PC-9 (cell line): ENCODE results near the gene TEC. TPM values are rescaled to one million over a fixed set of nuclear protein-coding genes. Genes with fewer than 3 reads are reported as not detected.

ENCODE experiments used
- BruUV-seq: library from RNA; stranded (reverse); fragments of 400-500 nt; replicated peaks from 2 replicates; lab custom pipeline; 2021; lab: Mats Ljungman, UMichigan
- CTCF ChIA-PET: fragments of 300-600 bp; sonication (Branson Sonifier 250); formaldehyde crosslinking; loops from one replicate; lab custom pipeline; 2022; ENCODE audit warnings: antibody characterized with exemption; lab: Charles Lee
- POLR2A ChIA-PET: fragments of 300-600 bp; sonication (Branson Sonifier 250); formaldehyde crosslinking; loops from one replicate; lab custom pipeline; 2022; ENCODE audit warnings: antibody characterized with exemption; ENCODE audit not compliant: unreplicated experiment; lab: Charles Lee
- DNase-seq, 2 experiments: peaks; one replicate each; pipeline versions ENCODE4 v3.0.0 to v3.0.0-alpha.2; 2015 to 2022; ENCODE audit warnings: mixed read lengths in 1 of 2
- H2AFZ ChIP-seq: fragments of 200-600 bp; sonication (generic); 2 replicates; pipeline ENCODE4 v1.8.1; 2017; ENCODE audit warnings: antibody characterized with exemption
- H3F3A ChIP-seq: fragments of 200-600 bp; sonication (generic); 2 replicates; pipeline ENCODE4 v1.8.1; 2017; ENCODE audit warnings: antibody characterized with exemption, mild to moderate bottlenecking, low read depth; ENCODE audit not compliant: insufficient read depth
- H3K27ac ChIP-seq: fragments of 200-600 bp; sonication (generic); 2 replicates; pipeline ENCODE4 v1.6.1; 2016; ENCODE audit warnings: mixed run types
- H3K27me3 ChIP-seq: fragments of 200-600 bp; sonication (generic); 2 replicates; pipeline ENCODE4 v1.6.1; 2016; ENCODE audit warnings: low read depth, mixed run types; ENCODE audit not compliant: insufficient read depth
- H3K36me3 ChIP-seq: fragments of 200-600 bp; sonication (generic); 2 replicates; pipeline ENCODE4 v1.6.1; 2016; ENCODE audit warnings: low read depth, mixed run types
- H3K4me1 ChIP-seq: fragments of 200-600 bp; sonication (generic); replicated peaks from 2 replicates; pipeline ENCODE4 v1.6.1; 2016; ENCODE audit warnings: mixed run types; ENCODE audit not compliant: insufficient read depth
- H3K4me2 ChIP-seq: fragments of 200-600 bp; sonication (generic); 2 replicates; pipeline ENCODE4 v1.6.1; 2017; ENCODE audit warnings: mixed run types
- H3K4me3 ChIP-seq: fragments of 200-600 bp; sonication (generic); 2 replicates; pipeline ENCODE4 v1.6.1; 2016; ENCODE audit warnings: mixed run types
- H3K79me2 ChIP-seq: fragments of 200-600 bp; sonication (generic); 2 replicates; pipeline ENCODE4 v1.6.1; 2017; ENCODE audit warnings: low read depth, mixed run types
- H3K9me2 ChIP-seq: fragments of 200-600 bp; sonication (generic); 2 replicates; pipeline ENCODE4 v1.8.1; 2017; ENCODE audit warnings: mild to moderate bottlenecking; ENCODE audit not compliant: insufficient read depth
- H3K9me3 ChIP-seq: fragments of 200-600 bp; sonication (generic); 2 replicates; pipeline ENCODE4 v1.8.1; 2016; ENCODE audit warnings: low read depth; ENCODE audit not compliant: insufficient read depth
- H4K20me1 ChIP-seq: fragments of 200-600 bp; sonication (generic); 2 replicates; pipeline ENCODE4 v1.8.1; 2017; ENCODE audit not compliant: insufficient read depth
- CTCF ChIP-seq: fragments of 200-600 bp; sonication (generic); conservative IDR thresholded peaks from 2 replicates; pipeline ENCODE4 v1.6.1; 2017; ENCODE audit warnings: mixed run types, antibody characterized with exemption, mild to moderate bottlenecking, moderate library complexity
- EZH2 ChIP-seq: fragments of 200-600 bp; sonication (generic); IDR thresholded peaks from 2 replicates; pipeline ENCODE4 v1.8.0; 2017; ENCODE audit warnings: antibody characterized with exemption, low read depth
- intact Hi-C: fragments of 100-400 bp; cut with micrococcal nuclease; formaldehyde crosslinking; loops from one replicate; pipeline ENCODE4 v1.10.0; 2022; ENCODE audit not compliant: unreplicated experiment
- total RNA-seq: library from RNA; stranded (reverse); gene quantifications from 2 replicates; pipeline ENCODE4 v1.2.3, GENCODE V29; 2021

The TEC gene
- total RNA-seq, 1 experiment from 2014 or later, result 6.2 TPM

- no peaks in the 10 kb centered on the region for H3K9me2 ChIP-seq
- H3K4me3 ChIP-seq, result no peak overlapping the region
- H3F3A ChIP-seq, result no peaks in the 10 kb centered on the region
- no peaks in the 10 kb centered on the region for H4K20me1 ChIP-seq
- POLR2A ChIA-PET, result no interaction called here
- H3K4me1 ChIP-seq, result no peaks in the 10 kb centered on the region
- BruUV-seq, result no TSS peak
- no peak for TF ChIP-seq EZH2
- TF ChIP-seq CTCF, result no peak
- CTCF ChIA-PET, result no interaction called here
- no peak overlapping the region for H3K27ac ChIP-seq
- no peak for DNase-seq
- intact Hi-C loops, result loop anchor here (10.0 kb wide), 2 partner anchors 73 to 123 kb away; no protein-coding TSS in a partner anchor
- H3K36me3 ChIP-seq, result no peaks in the 10 kb centered on the region
- H3K9me3 ChIP-seq, result no peaks in the 10 kb centered on the region
- no peaks in the 10 kb centered on the region for H3K27me3 ChIP-seq
- no peak overlapping the region for H3K4me2 ChIP-seq
- H2AFZ ChIP-seq, result no peak overlapping the region
- H3K79me2 ChIP-seq, result no peaks in the 10 kb centered on the region
Measured at GRCh38 chr4:48311896-48312295, 42.3 kb upstream of the TEC start.

- Histone ChIP-seq H3K79me2 (no peaks in the 10 kb centered on the region), H3K4me2 (no peak overlapping the region), H4K20me1 (no peaks in the 10 kb centered on the region), H3K9me3 (no peaks in the 10 kb centered on the region), H3K9me2 (no peaks in the 10 kb centered on the region), H3K4me1 (no peaks in the 10 kb centered on the region), H3K27me3 (no peaks in the 10 kb centered on the region), H3K27ac (no peak overlapping the region), H3K4me3 (no peak overlapping the region), H2AFZ (no peak overlapping the region), H3K36me3 (no peaks in the 10 kb centered on the region), H3F3A (no peaks in the 10 kb centered on the region)
- CTCF ChIA-PET, result no interaction called here
- TF ChIP-seq EZH2 (no peak), CTCF (no peak)
- DNase-seq, result no peak
- no TSS peak for BruUV-seq
- intact Hi-C loops, result no loop called here
- POLR2A ChIA-PET, result no interaction called here
Measured at GRCh38 chr4:48308901-48309300, 39.3 kb upstream of the TEC start.

- DNase-seq, result no peak
- BruUV-seq, result no TSS peak
- Histone ChIP-seq H4K20me1 (no peaks in the 10 kb centered on the region), H3K4me1 (no peaks in the 10 kb centered on the region), H3K27ac (no peak overlapping the region), H3K36me3 (no peaks in the 10 kb centered on the region), H3K9me3 (no peaks in the 10 kb centered on the region), H3K9me2 (no peaks in the 10 kb centered on the region), H3K79me2 (no peaks in the 10 kb centered on the region), H3K27me3 (no peaks in the 10 kb centered on the region), H3K4me3 (no peak overlapping the region), H3F3A (no peaks in the 10 kb centered on the region), H2AFZ (no peak overlapping the region), H3K4me2 (no peak overlapping the region)
- ChIA-PET CTCF (no interaction called here), POLR2A (no interaction called here)
- no peak for TF ChIP-seq EZH2
- TF ChIP-seq CTCF, result no peak
- intact Hi-C loops, result no loop called here
Measured at GRCh38 chr4:48307528-48307927, 37.9 kb upstream of the TEC start.
